ES-I3 (cell line): ENCODE data around the gene ZNF581.

ENCODE experiments used
- H3K36me3 ChIP-seq: 2 replicates; pipeline ENCODE4 v1.6.1; 2013; ENCODE audit warnings: mild to moderate bottlenecking, low read length, control low read depth, moderate library complexity; ENCODE audit not compliant: insufficient read depth
- H3K4me1 ChIP-seq: 2 replicates; pipeline ENCODE4 v1.6.1; 2013; ENCODE audit warnings: mild to moderate bottlenecking, control low read depth, low read length; ENCODE audit not compliant: insufficient read depth
- H3K9ac ChIP-seq: 2 replicates; pipeline ENCODE4 v1.6.1; 2013; ENCODE audit warnings: low read depth, mild to moderate bottlenecking, low read length, moderate library complexity
- H3K9me3 ChIP-seq: 2 replicates; pipeline ENCODE4 v1.6.1; 2013; ENCODE audit warnings: mild to moderate bottlenecking, low read length, moderate library complexity; ENCODE audit not compliant: control insufficient read depth, insufficient read depth

The ZNF581 gene

DNA sequence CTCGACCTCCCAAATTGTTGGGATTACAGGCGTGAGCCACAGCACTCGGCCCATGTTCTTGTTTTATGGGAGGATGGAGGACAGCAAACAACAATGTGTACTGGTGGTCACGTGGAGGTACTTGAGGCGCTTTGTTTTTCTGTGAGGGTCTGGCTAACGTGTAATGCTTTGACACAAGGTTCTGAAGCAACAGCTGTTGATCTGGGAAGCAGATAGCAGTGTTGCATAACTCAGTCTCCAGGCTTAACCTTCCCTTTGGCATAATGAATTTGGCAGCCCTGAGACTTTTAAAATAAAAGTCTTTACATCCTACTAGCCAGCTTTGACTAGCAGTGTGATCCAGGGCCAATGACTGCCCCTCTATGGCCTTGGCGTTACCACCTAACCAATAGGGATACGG is 9.6 kb upstream of the ZNF581 start:
- H3K9ac ChIP-seq, result no peak overlapping the region; the same call in 1 of the 2 replicates
- H3K36me3 ChIP-seq, result no peaks in the 10 kb centered on the region
- no peaks in the 10 kb centered on the region for H3K9me3 ChIP-seq
- peaks cover 8% of the 10 kb centered on the region; the same call in 1 of the 2 replicates for H3K4me1 ChIP-seq

- H3K4me1 ChIP-seq, result peaks cover 8% of the 10 kb centered on the region; the same call in 1 of the 2 replicates
- H3K36me3 ChIP-seq, result no peaks in the 10 kb centered on the region
Measured at GRCh38 chr19:55635334-55635717, 8.1 kb upstream of the ZNF581 start.

DNA sequence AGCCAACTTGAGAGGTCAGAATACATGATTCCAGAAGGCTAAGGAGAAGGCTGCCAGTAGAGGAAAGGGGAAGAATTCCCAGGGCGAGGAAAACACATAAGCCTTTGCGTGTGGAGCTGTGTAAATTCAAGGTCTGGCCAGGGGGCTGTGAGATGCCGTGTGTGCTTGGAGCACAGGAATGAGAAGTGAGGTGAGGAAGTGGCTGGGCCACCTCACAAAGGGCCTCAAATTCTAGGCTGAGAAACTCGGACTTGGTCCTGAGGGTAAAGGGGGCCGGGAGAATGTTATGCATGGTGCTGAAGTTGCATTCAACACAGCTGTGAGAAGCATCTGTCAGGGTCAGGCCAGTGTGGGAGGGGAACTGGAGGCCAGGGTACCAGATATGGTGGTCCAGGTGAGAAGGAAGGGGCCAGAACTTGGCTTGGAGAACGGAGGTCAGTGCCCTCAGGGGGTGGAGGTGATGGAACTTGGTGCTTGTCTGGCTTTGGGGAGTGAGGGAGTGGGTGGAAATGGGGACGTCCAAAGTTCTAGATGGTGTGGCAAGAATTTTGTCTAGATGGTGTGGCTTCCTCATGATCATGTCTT is 7.5 kb upstream of the ZNF581 start:
- Histone ChIP-seq H3K4me1 (peaks cover 8% of the 10 kb centered on the region; the same call in 1 of the 2 replicates), H3K9ac (peak overlapping the region; percentile 96), H3K36me3 (no peaks in the 10 kb centered on the region), H3K9me3 (no peaks in the 10 kb centered on the region)

More at GRCh38 chr19:55635334-55635717, 8.1 kb upstream of the ZNF581 start:
- no peaks in the 10 kb centered on the region for H3K9me3 ChIP-seq
- H3K9ac ChIP-seq, result peak overlapping the region; percentile 96

GRCh38 chr19:55636723-55637122 is 6.7 kb upstream of the ZNF581 start:
- H3K9me3 ChIP-seq, result no peaks in the 10 kb centered on the region
- H3K9ac ChIP-seq, result no peak overlapping the region
- H3K36me3 ChIP-seq, result no peaks in the 10 kb centered on the region
- H3K4me1 ChIP-seq, result peaks cover 8% of the 10 kb centered on the region; the same call in 1 of the 2 replicates

DNA sequence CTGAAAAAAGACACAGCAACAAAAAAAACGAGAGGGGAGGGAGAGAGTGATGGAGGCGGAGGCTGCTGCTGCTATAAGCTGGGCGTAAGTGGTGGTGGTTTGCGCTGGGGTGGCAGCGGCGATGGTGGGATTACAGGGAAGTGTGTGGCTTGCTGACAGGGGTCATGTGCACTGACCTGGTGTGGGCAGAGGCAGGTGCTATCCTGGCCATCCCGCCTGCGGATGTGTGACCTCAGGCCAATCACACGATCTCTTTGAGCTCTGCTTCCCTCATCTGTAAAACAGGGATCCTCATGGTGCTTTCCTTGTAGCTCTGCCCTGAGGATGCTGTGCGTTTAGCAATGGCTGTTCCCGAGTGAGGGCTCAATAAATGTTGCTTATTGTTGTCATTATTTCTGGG is 5.9 kb upstream of the ZNF581 start:
- no peaks in the 10 kb centered on the region for H3K36me3 ChIP-seq
- no peak overlapping the region for H3K9ac ChIP-seq
- peaks cover 8% of the 10 kb centered on the region; the same call in 1 of the 2 replicates for H3K4me1 ChIP-seq
- no peaks in the 10 kb centered on the region for H3K9me3 ChIP-seq

DNA sequence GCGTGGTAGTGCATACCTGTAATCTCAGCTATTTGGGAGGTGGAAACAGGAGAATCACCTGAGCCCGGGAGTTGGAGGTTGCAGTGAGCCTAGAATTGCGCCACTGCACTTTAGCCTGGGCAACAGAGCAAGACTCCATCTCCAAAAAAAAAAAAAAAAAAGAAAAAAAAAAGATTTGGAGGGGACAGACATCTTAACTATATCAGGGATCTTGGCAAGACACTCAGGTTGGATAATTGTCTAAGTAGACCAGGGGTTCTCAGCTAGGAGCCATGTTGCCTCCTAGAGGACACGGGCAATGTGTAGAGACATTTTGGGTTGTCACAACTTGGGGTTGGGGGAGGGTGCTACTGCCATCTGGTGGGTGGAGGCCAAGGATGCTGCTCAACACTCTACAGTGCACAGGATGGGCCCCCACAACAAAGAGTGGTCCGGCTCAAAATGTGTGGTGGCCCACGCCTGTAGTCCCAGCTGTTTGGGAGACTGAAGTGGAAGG is 4.5 kb upstream of the ZNF581 start:
- no peaks in the 10 kb centered on the region for H3K36me3 ChIP-seq
- H3K9ac ChIP-seq, result no peak overlapping the region
- peaks cover 8% of the 10 kb centered on the region; the same call in 1 of the 2 replicates for H3K4me1 ChIP-seq
- H3K9me3 ChIP-seq, result no peaks in the 10 kb centered on the region

DNA sequence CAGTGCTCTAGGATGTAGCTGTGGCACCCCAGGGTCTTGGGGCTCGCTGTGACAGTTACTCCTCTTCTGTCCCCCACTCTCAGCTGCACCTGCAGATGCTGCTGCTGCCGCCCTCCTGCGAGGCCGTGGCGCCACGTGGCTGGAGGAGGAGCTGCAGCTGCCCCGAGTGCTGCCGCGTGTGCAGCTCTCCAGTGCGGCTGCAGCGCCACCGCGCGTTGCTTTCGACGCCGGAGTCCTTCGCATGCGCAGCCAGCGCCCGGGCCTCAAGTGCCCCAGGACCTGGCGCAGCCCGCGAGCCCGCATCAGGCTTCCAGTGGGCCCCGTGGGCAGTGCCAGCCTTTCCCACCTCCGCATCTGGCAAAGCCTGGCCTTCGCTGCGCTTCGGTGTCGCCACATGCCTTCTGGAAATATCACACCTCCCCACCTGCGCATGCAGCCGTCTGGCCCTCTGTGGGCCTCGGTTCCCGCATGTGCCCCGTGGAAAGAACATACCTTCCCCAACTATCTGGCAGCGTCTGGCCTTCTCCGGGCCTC is 3.3 kb upstream of the ZNF581 start:
- Histone ChIP-seq H3K36me3 (peaks cover 2% of the 10 kb centered on the region), H3K4me1 (peaks cover 8% of the 10 kb centered on the region; the same call in 1 of the 2 replicates), H3K9me3 (no peaks in the 10 kb centered on the region), H3K9ac (peak overlapping the region; percentile 89)

DNA sequence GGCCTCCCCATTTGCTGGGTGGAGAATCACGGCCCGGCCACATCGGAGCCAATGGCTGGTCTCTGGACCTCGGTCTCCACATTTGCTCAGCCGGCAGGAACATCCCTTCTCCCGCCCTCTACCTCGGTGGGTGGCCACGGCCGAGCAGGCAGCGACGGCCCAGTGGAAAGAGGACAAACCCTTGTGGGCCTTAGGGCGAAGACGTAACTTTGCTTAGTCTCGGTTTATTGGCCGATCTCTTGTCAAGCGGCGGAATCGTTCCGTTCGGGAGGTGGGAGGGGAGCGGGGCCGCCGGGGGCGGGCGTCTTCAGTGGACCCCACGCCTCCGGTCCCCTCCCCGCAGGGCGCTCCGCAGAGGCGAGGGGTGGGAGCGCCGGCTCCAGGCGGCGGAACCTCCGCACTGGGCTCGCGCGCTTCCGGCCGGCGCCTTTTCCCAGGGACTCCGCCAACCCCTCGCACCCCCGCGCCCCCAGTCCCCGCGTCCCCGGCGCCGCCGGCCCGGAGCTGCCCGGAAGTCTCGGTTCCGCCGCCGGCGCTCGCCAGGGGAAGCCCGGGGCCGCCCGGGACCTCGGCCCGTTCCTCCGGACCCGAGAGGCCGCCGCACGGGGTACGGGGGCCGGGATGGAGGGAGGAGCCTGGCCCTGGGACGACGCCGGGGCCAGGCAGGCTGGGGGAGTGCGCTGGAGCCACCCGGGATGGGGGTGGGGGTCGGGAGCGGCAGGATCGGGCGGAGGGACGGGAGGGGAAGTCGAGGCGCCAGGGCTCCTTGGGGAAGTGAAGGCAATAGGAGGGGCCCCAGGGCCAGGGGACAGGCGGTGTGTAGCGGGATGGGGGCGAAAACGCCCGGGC is 2.6 kb upstream of the ZNF581 start, which contains the start of gene ZNF580:
ZNF580 (plus strand) TSS at position 426 of the 849 bp plus-strand sequence. CDS start 1,507 bp downstream, outside the sequence.
- H3K9me3 ChIP-seq, result no peaks in the 10 kb centered on the region
- peaks cover 4% of the 10 kb centered on the region; the same call in 1 of the 2 replicates for H3K4me1 ChIP-seq
- H3K36me3 ChIP-seq, result peaks cover 9% of the 10 kb centered on the region
- peak within 1 kb of the TSS; percentile 89 for H3K9ac ChIP-seq

- H3K4me1 ChIP-seq, result no peaks in the 10 kb centered on the region; the same call in 1 of the 2 replicates
- H3K36me3 ChIP-seq, result peaks cover 9% of the 10 kb centered on the region
- no peaks in the 10 kb centered on the region for H3K9me3 ChIP-seq
- H3K9ac ChIP-seq, result peak overlapping the region; percentile 89
Measured at GRCh38 chr19:55641426-55642152, 1.9 kb upstream of the ZNF581 start.

GRCh38 chr19:55642153-55643002 is 1.1 kb upstream of the ZNF581 start:
- H3K9ac ChIP-seq, result peak overlapping the region; percentile 89
- H3K36me3 ChIP-seq, result peaks cover 9% of the 10 kb centered on the region
- H3K4me1 ChIP-seq, result no peaks in the 10 kb centered on the region; the same call in 1 of the 2 replicates
- no peaks in the 10 kb centered on the region for H3K9me3 ChIP-seq

- Histone ChIP-seq H3K36me3 (peaks cover 9% of the 10 kb centered on the region), H3K4me1 (no peaks in the 10 kb centered on the region; the same call in 1 of the 2 replicates), H3K9me3 (no peaks in the 10 kb centered on the region), H3K9ac (peak overlapping the region; percentile 65)
Measured at GRCh38 chr19:55643887-55644176, 383 bp downstream of the ZNF581 start.

DNA sequence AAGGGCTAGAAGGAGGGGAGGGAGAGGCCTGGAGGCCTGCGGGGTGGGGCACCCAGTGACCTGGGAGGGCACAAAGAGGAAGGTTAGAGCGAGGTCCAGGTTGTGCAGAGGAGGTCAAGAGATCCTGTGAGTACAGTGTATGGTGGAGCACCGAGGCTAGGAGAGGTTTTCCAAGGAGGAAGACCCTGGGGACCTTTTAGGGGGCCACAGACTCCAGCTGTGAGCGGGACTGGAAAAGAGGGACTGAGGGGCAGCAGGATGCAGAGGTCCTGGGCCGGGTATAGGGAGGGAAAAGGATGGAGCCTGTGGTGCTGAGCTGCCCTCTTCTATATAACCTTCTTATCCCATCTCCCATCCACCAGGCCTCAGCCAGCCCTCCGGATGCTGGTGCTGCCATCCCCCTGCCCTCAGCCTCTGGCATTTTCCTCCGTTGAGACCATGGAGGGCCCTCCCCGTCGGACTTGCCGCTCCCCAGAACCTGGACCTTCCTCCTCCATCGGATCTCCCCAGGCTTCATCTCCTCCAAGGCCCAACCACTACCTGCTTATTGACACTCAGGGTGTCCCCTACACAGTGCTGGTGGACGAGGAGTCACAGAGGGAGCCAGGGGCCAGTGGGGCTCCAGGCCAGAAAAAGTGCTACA is 863 bp downstream of the ZNF581 start:
- H3K9ac ChIP-seq, result peak overlapping the region; percentile 65
- H3K4me1 ChIP-seq, result no peaks in the 10 kb centered on the region; the same call in 1 of the 2 replicates

More for the DNA sequence above, 863 bp downstream of the ZNF581 start:
- no peaks in the 10 kb centered on the region for H3K9me3 ChIP-seq
- H3K36me3 ChIP-seq, result peaks cover 9% of the 10 kb centered on the region
